SJCRH30 (cell line): ENCODE measurements around the gene RAB37. TPM values are rescaled to one million over a fixed set of nuclear protein-coding genes. Genes with fewer than 3 reads are reported as not detected.

Source experiments
- total RNA-seq: library from RNA; depleted of rRNA; stranded (reverse); fragments of >200 nt; shearing (Covaris generic); gene quantifications from 2 replicates; pipeline ENCODE4 v1.2.3, GENCODE V29; 2014; rRNA removed

The RAB37 gene
- total RNA-seq, 1 experiment from 2014 or later, result 3.0 TPM

Other genes starting within 250 kb of the RAB37 start
- gene CD300LB, start 205.8 kb upstream of the RAB37 start, total RNA-seq, result not detected in 2 replicates
- not detected in 2 replicates for gene CD300C, start 191.1 kb upstream of the RAB37 start, total RNA-seq
- not detected in 2 replicates for gene CD300H, start 169.7 kb upstream of the RAB37 start, total RNA-seq
- gene CD300LD, start 145.0 kb upstream of the RAB37 start, total RNA-seq, result not detected in 2 replicates
- 0.22 TPM in 1 of 2 replicates, not detected in the other for gene CD300E, start 113.5 kb upstream of the RAB37 start, total RNA-seq
- not detected in 2 replicates for gene CD300LF, start 24.3 kb upstream of the RAB37 start, total RNA-seq
- 42.0 and 45.4 TPM in 2 replicates for gene NHERF1, start 11.4 kb downstream of the RAB37 start, total RNA-seq
- gene NAT9, start 39.1 kb downstream of the RAB37 start, total RNA-seq, result 47.7 and 50.1 TPM in 2 replicates
- not detected in 2 replicates for gene GRIN2C, start 122.6 kb downstream of the RAB37 start, total RNA-seq
- gene FDXR, start 135.7 kb downstream of the RAB37 start, total RNA-seq, result 6.7 and 7.2 TPM in 2 replicates
- gene FADS6, start 156.4 kb downstream of the RAB37 start, total RNA-seq, result not detected in 2 replicates
- 0.08 and 0.14 TPM in 2 replicates for gene USH1G, start 186.0 kb downstream of the RAB37 start, total RNA-seq
- not detected in 2 replicates for gene OTOP2, start 187.0 kb downstream of the RAB37 start, total RNA-seq
- gene OTOP3, start 198.6 kb downstream of the RAB37 start, total RNA-seq, result not detected in 2 replicates
- gene HID1, start 235.5 kb downstream of the RAB37 start, total RNA-seq, result 0.71 and 1.7 TPM in 2 replicates